Right ventricle myocardium superior (tissue), 1 donor: ENCODE measurements around the gene ZXDC. TPM values are rescaled to one million over a fixed set of nuclear protein-coding genes. Genes with fewer than 3 reads are reported as not detected.

Experiments
- ATAC-seq: fragments of 200-7000 bp; cut with Tn5 transposase; one replicate; pipeline ENCODE4 v1.9.1; 2020; ENCODE audit warnings: mild to moderate bottlenecking; ENCODE audit not compliant: poor library complexity
- DNase-seq: peaks from one replicate; pipeline ENCODE4 v3.0.0-alpha.2; 2020
- intact Hi-C: fragments of 100-400 bp; cut with DNase I; formaldehyde crosslinking; loops from one replicate; pipeline ENCODE4 v1.11.2; 2022
- total RNA-seq: library from RNA; stranded (reverse); fragmentation: NEBNext Ultra II Directional; extraction: Animal tissue kit (Norgen Biotek cat#: 25700); gene quantifications from one replicate; pipeline ENCODE4 v1.2.1, GENCODE V29; 2021
- donor health status: DM: no; HTN: yes; CAD: no; lungs with severe emphysema.

The ZXDC gene
- total RNA-seq, 1 donor from 2014 or later = 16.1 TPM

GRCh38 chr3:126413693-126414080 is 62.0 kb downstream of the ZXDC start:
- DNase-seq (peak; percentile 10), ATAC-seq (no peak)
- intact Hi-C loops = no loop called here

GRCh38 chr3:126412841-126413692 is 62.6 kb downstream of the ZXDC start:
- DNase-seq = no peak
- no peak for ATAC-seq
- intact Hi-C loops = no loop called here

GRCh38 chr3:126408099-126408498 is 67.6 kb downstream of the ZXDC start:
- intact Hi-C loops = no loop called here
- DNase-seq (no peak), ATAC-seq (no peak)

- DNase-seq (no peak), ATAC-seq (no peak)
- intact Hi-C loops = no loop called here
These were observed 68.2 kb downstream of the ZXDC start for GRCh38 chr3:126407412-126408044.

GRCh38 chr3:126406389-126407296 is 69.0 kb downstream of the ZXDC start:
- no peak for ATAC-seq
- intact Hi-C loops = no loop called here
- DNase-seq = no peak

DNA sequence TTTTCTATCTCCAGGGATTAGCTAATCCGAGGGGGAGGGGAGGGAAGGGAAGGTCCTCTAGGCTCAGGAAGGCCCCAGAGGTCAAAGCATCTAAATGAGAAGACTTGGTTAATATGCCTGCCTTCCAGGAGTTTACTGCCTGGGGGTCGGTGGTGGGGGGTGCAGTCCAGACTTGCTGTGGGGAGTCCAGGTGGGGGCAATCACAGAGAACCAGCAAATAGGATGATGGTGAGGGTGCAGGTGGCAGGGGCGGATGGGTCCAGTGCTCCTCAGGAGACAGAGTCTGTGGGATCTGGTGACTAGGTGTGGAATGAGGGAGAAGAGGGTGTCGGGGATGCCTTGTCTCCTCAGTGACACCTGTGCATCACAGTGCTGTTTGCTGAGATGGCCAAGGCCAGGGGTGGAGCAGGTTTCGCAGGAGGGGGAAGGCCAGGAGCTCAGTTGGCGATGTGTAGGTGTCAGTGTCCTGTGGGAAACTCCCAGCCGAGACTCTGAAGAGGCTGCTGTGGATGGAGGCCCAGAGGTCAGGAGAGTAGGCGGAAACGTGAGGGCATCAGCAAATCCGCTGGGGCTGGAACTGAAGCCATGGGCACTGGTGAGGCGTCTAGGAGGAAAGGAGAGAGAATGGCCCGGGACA is 72.9 kb downstream of the ZXDC start:
- DNase-seq (no peak), ATAC-seq (no peak)
- intact Hi-C loops = no loop called here

DNA sequence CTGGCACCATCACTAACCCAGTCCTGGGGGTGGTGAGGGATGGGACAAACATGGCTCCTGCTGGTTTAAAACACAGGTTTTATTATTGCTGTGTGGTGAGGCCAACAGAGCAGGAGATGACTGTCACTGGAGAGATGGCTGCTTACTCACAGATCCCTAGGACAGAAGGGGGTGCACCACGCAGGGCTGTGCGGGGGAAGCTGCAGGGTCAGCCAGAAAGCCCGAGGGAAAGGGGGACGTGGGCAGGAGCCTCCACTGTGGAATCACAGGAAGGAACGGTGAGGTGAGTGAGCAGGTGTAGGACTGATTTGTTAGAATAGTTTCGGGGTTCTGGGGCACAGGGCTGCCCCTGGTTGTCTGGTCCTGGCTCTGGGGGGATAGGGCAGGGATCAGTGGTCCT is 73.5 kb downstream of the ZXDC start:
- ATAC-seq (no peak), DNase-seq (no peak)
- intact Hi-C loops = no loop called here

DNA sequence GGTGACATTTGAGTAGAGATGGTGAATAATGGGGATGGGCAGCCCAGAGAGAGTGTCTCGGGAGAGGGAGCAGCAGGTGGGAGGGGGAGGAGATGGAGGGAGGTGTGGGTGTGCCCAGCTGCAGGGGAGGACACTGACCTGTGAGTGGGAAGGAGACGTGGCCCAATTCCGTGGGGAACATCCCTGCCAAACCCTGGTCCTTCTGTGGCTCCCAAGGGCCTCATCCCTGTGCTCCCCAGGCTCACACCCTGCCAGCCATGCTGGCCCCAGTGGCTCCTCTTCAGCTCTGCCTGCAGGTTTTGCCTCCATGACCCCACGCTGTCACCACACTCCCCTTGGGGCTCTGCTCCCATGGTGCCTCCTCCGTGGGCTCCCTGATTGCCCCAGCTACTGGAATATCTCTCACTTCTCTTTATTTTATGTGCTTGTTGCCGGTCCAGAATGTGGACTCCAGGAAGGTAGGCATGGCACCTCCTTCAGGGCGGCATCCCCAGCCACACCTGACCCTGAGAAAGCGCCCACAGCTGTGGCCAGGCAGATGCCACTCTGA is 74.0 kb downstream of the ZXDC start:
- intact Hi-C loops = no loop called here
- DNase-seq (no peak), ATAC-seq (no peak)

DNA sequence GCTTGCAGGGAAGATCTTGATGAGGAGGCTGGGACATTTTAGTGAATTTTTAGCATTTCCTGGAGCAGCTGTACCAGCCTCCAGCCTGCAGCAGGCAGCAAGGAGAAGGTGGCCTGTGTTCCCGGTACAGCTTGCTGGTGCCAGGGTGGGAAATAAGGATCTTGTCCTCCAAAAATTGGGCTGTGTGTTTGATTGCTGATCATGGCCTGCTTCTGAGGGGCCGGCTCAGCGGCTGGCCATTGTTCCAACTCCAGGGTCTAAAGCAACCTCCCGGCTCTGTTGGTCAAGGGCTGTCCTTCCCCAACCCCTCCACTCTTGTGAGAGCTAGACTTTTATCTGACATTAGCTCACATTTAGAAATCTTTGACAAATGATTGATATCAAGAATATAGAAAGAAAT is 75.9 kb downstream of the ZXDC start:
- DNase-seq (no peak), ATAC-seq (no peak)
- intact Hi-C loops = no loop called here

DNA sequence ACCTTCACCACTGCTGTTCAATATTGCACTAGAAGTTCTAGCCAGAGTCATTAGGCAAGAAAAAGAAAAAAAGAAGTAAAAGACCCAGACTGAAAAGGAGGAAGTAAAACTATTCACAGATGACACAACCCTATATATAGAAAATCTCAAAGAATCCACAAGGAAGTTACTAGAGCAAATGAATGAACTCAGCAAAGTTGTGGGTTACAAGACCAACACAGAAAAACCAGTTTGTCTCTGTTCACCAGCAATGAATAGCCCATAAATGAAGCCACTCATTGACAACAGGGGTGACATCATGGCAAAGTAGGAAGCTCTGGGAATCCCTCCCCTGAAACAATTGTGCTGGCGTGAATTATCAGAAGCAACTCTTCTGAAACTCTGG is 76.3 kb downstream of the ZXDC start:
- intact Hi-C loops = no loop called here
- ATAC-seq (no peak), DNase-seq (no peak)

DNA sequence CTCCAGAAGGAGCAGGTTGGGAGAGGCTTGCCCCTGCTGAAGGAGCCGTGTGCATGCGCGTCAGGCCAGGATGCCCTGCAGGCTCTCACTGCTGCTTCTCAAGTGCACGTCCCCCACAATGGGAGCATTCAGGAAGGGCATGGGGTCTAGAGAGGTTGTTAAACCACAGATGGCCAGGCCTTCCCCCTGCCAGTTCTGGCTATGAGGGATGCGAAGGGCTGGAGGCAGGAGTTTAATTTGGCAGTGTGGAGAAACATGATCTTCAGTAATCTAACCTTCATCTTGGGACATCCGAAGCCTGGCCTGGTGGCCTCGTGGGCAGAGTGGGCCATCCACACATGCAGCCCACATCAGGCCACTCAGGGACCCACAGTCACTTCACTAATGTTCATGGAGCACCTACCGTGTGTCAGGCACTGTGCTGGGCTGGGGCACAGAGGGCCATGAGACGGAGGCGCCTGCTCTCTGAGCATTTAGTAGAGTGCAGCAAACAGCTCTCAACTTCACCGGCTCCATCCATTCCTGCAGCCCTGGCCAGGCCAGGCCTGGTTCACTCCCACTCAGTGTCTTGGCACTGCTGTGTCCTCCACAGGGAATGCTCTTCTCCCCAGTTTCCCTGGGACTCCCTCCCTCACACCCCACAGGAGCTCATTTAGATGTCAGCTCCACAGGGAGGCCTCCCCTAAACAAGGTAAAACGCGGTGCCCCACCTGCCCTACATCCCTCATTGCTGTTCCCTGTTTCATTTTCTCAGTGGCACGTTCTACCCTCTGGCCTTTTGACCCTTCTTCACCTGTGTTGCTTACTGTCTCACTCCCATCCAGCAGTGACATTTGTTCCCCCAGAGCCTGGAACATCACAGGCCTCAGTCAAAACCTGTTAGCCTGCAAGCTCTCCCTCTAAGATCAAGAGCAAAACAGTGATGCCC is 77.0 kb downstream of the ZXDC start:
- intact Hi-C loops = no loop called here
- DNase-seq (peak; percentile 14), ATAC-seq (no peak)

- ATAC-seq (no peak), DNase-seq (peak; percentile 20)
- intact Hi-C loops = no loop called here
These were observed 77.9 kb downstream of the ZXDC start for GRCh38 chr3:126397610-126398422.

- intact Hi-C loops = no loop called here
- ATAC-seq = no peak
These were observed 79.2 kb downstream of the ZXDC start for GRCh38 chr3:126396536-126396935.

GRCh38 chr3:126395846-126396513 is 79.7 kb downstream of the ZXDC start:
- ATAC-seq = no peak
- intact Hi-C loops = no loop called here
- peak; percentile 23 for DNase-seq

More at GRCh38 chr3:126396536-126396935, 79.2 kb downstream of the ZXDC start:
- DNase-seq = no peak

GRCh38 chr3:126394977-126395321 is 80.7 kb downstream of the ZXDC start:
- intact Hi-C loops = loop anchor here (5.0 kb wide), 1 partner anchor 263 kb away; no protein-coding TSS in a partner anchor
- ATAC-seq (no peak), DNase-seq (peak; percentile 37)
